ENCODE results near the gene SNX30. TPM values are rescaled to one million over a fixed set of nuclear protein-coding genes. Genes with fewer than 3 reads are reported as not detected.

SNX30 gene
- polyA plus RNA-seq, 1 donor, result 22.4 TPM

- Histone ChIP-seq H3K27me3 (ENCODE audit: control insufficient read depth, insufficient read depth, low read length) (no peaks in the 10 kb centered on the region), H3K4me3 (ENCODE audit: low read length) (no peak overlapping the region), H3K9me3 (ENCODE audit: control insufficient read depth, low read depth, low read length) (no peaks in the 10 kb centered on the region), H3K36me3 (ENCODE audit: control insufficient read depth, insufficient read depth, low read length) (peaks cover 17% of the 10 kb centered on the region), H3K4me1 (ENCODE audit: control insufficient read depth, insufficient read depth, low read length) (no peaks in the 10 kb centered on the region), H3K27ac (ENCODE audit: low read length) (no peak overlapping the region)
- WGBS (ENCODE audit: insufficient coverage, low lambda C conversion rate), result 100% methylated on average over 1 of the region's 1 CpG
- no peak for DNase-seq
Observed at GRCh38 chr9:112880650-112881049, 130.1 kb downstream of the SNX30 start.

- Histone ChIP-seq H3K27ac (ENCODE audit: low read length) (no peak overlapping the region), H3K4me1 (ENCODE audit: control insufficient read depth, insufficient read depth, low read length) (no peaks in the 10 kb centered on the region), H3K36me3 (ENCODE audit: control insufficient read depth, insufficient read depth, low read length) (peaks cover 13% of the 10 kb centered on the region), H3K27me3 (ENCODE audit: control insufficient read depth, insufficient read depth, low read length) (no peaks in the 10 kb centered on the region), H3K9me3 (ENCODE audit: control insufficient read depth, low read depth, low read length) (no peaks in the 10 kb centered on the region), H3K4me3 (ENCODE audit: low read length) (no peak overlapping the region)
- no peak for DNase-seq
- no CpG with 5 or more reads among the region's 7 CpGs for WGBS (ENCODE audit: insufficient coverage, low lambda C conversion rate)
Observed at GRCh38 chr9:112881331-112881730, 130.8 kb downstream of the SNX30 start.

- Histone ChIP-seq H3K4me1 (ENCODE audit: control insufficient read depth, insufficient read depth, low read length) (no peaks in the 10 kb centered on the region), H3K9me3 (ENCODE audit: control insufficient read depth, low read depth, low read length) (no peaks in the 10 kb centered on the region), H3K36me3 (ENCODE audit: control insufficient read depth, insufficient read depth, low read length) (peaks cover 5% of the 10 kb centered on the region), H3K27me3 (ENCODE audit: control insufficient read depth, insufficient read depth, low read length) (peaks cover under 1% of the 10 kb centered on the region), H3K27ac (ENCODE audit: low read length) (no peak overlapping the region), H3K4me3 (ENCODE audit: low read length) (no peak overlapping the region)
- no peak for DNase-seq
- no CpG with 5 or more reads among the region's 6 CpGs for WGBS (ENCODE audit: insufficient coverage, low lambda C conversion rate)
Observed at GRCh38 chr9:112884101-112884500, 133.5 kb downstream of the SNX30 start.

- no peaks in the 10 kb centered on the region for H3K9me3 ChIP-seq (ENCODE audit: control insufficient read depth, low read depth, low read length)
- H3K27ac ChIP-seq (ENCODE audit: low read length), result no peak overlapping the region
- H3K4me3 ChIP-seq (ENCODE audit: low read length), result no peak overlapping the region
- no peaks in the 10 kb centered on the region for H3K4me1 ChIP-seq (ENCODE audit: control insufficient read depth, insufficient read depth, low read length)
- peaks cover 7% of the 10 kb centered on the region for H3K27me3 ChIP-seq (ENCODE audit: control insufficient read depth, insufficient read depth, low read length)
- 100% methylated on average over 1 of the region's 5 CpGs for WGBS (ENCODE audit: insufficient coverage, low lambda C conversion rate)
- DNase-seq, result no peak
- H3K36me3 ChIP-seq (ENCODE audit: control insufficient read depth, insufficient read depth, low read length), result peaks cover 5% of the 10 kb centered on the region
Observed at GRCh38 chr9:112884721-112885120, 134.2 kb downstream of the SNX30 start.

DNA sequence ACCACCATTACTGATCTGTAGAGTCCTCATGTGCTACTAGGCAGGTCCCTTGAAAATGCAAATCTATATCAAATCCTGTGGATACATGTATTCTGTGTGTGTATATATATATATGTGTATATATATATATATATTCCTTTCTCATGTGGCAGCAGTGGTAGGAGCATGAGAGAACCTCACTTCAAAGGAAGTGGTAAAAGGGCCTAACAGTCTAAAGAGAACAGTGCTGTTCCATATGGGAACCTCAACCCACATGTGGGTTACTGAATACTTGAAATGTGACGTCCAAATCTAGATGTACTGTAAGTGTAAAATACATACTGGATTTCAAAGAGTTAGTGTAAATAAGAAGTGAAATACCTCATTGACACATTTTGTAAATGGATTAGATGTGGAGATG, 134.8 kb downstream of the SNX30 start:
- 83% methylated on average over 1 of the region's 1 CpG for WGBS (ENCODE audit: insufficient coverage, low lambda C conversion rate)

GRCh38 chr9:112886351-112886750, 135.8 kb downstream of the SNX30 start:
- no peak for DNase-seq
- no peak overlapping the region for H3K4me3 ChIP-seq (ENCODE audit: low read length)
- no CpG with 5 or more reads among the region's 4 CpGs for WGBS (ENCODE audit: insufficient coverage, low lambda C conversion rate)

More for the DNA sequence above, 134.8 kb downstream of the SNX30 start:
- Histone ChIP-seq H3K27ac (ENCODE audit: low read length) (no peak overlapping the region), H3K4me1 (ENCODE audit: control insufficient read depth, insufficient read depth, low read length) (no peaks in the 10 kb centered on the region), H3K4me3 (ENCODE audit: low read length) (no peak overlapping the region), H3K9me3 (ENCODE audit: control insufficient read depth, low read depth, low read length) (no peaks in the 10 kb centered on the region), H3K27me3 (ENCODE audit: control insufficient read depth, insufficient read depth, low read length) (peaks cover 13% of the 10 kb centered on the region), H3K36me3 (ENCODE audit: control insufficient read depth, insufficient read depth, low read length) (peaks cover 5% of the 10 kb centered on the region)
- no peak for DNase-seq

GRCh38 chr9:112887381-112887780, 136.8 kb downstream of the SNX30 start:
- no peaks in the 10 kb centered on the region for H3K36me3 ChIP-seq (ENCODE audit: control insufficient read depth, insufficient read depth, low read length)
- H3K27ac ChIP-seq (ENCODE audit: low read length), result no peak overlapping the region
- WGBS (ENCODE audit: insufficient coverage, low lambda C conversion rate), result no CpG with 5 or more reads among the region's 5 CpGs
- H3K4me3 ChIP-seq (ENCODE audit: low read length), result no peak overlapping the region
- peaks cover 4% of the 10 kb centered on the region for H3K9me3 ChIP-seq (ENCODE audit: control insufficient read depth, low read depth, low read length)
- DNase-seq, result no peak
- H3K4me1 ChIP-seq (ENCODE audit: control insufficient read depth, insufficient read depth, low read length), result no peaks in the 10 kb centered on the region
- H3K27me3 ChIP-seq (ENCODE audit: control insufficient read depth, insufficient read depth, low read length), result peaks cover 34% of the 10 kb centered on the region

More at GRCh38 chr9:112886351-112886750, 135.8 kb downstream of the SNX30 start:
- H3K36me3 ChIP-seq (ENCODE audit: control insufficient read depth, insufficient read depth, low read length), result peaks cover 3% of the 10 kb centered on the region
- H3K9me3 ChIP-seq (ENCODE audit: control insufficient read depth, low read depth, low read length), result peaks cover 4% of the 10 kb centered on the region
- H3K27ac ChIP-seq (ENCODE audit: low read length), result no peak overlapping the region
- no peaks in the 10 kb centered on the region for H3K4me1 ChIP-seq (ENCODE audit: control insufficient read depth, insufficient read depth, low read length)
- peaks cover 23% of the 10 kb centered on the region for H3K27me3 ChIP-seq (ENCODE audit: control insufficient read depth, insufficient read depth, low read length)

- peak within 1 kb of the TSS; percentile 13 for H3K4me3 ChIP-seq (ENCODE audit: low read length)
- peaks cover 4% of the 10 kb centered on the region for H3K9me3 ChIP-seq (ENCODE audit: control insufficient read depth, low read depth, low read length)
- no peaks in the 10 kb centered on the region for H3K4me1 ChIP-seq (ENCODE audit: control insufficient read depth, insufficient read depth, low read length)
- no CpG with 5 or more reads among the region's 78 CpGs for WGBS (ENCODE audit: insufficient coverage, low lambda C conversion rate)
- H3K36me3 ChIP-seq (ENCODE audit: control insufficient read depth, insufficient read depth, low read length), result no peaks in the 10 kb centered on the region
- peak in 1 of 2 donors; percentile 13 for DNase-seq
- H3K27me3 ChIP-seq (ENCODE audit: control insufficient read depth, insufficient read depth, low read length), result peaks cover 44% of the 10 kb centered on the region
- no peak within 1 kb of the TSS for H3K27ac ChIP-seq (ENCODE audit: low read length)
Observed at GRCh38 chr9:112890106-112891081, 139.8 kb downstream of the SNX30 start, which contains the start of gene SLC46A2. Gene SLC46A2 (minus strand): TSS chr9:112890876. CDS start chr9:112890681, 195 bp downstream.

GRCh38 chr9:112891521-112891920, 141.0 kb downstream of the SNX30 start:
- WGBS (ENCODE audit: insufficient coverage, low lambda C conversion rate), result no CpG with 5 or more reads among the region's 3 CpGs
- peaks cover 4% of the 10 kb centered on the region for H3K9me3 ChIP-seq (ENCODE audit: control insufficient read depth, low read depth, low read length)
- H3K27me3 ChIP-seq (ENCODE audit: control insufficient read depth, insufficient read depth, low read length), result peaks cover 44% of the 10 kb centered on the region
- DNase-seq, result no peak
- no peak overlapping the region for H3K4me3 ChIP-seq (ENCODE audit: low read length)
- no peaks in the 10 kb centered on the region for H3K4me1 ChIP-seq (ENCODE audit: control insufficient read depth, insufficient read depth, low read length)
- no peaks in the 10 kb centered on the region for H3K36me3 ChIP-seq (ENCODE audit: control insufficient read depth, insufficient read depth, low read length)
- no peak overlapping the region for H3K27ac ChIP-seq (ENCODE audit: low read length)

DNA sequence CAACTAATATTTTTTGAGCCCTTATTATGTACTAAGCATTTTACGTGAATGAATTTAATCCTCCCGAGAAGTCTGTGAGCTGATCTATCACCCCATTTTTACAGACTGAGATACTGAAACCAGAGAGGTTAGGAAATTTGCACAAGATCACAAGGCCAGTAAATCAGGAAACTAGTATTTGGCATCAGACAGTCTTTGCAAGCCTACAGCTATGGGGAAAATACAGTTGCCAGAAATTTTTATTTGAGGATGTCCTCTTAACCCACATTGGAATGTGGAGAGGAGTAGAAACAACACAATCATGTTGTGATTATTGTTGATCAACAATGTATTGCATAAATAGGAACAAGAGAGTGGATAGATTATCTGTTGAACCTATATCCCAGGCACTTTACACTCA, 142.4 kb downstream of the SNX30 start:
- DNase-seq, result no peak
- peaks cover 4% of the 10 kb centered on the region for H3K9me3 ChIP-seq (ENCODE audit: control insufficient read depth, low read depth, low read length)
- no peak overlapping the region for H3K4me3 ChIP-seq (ENCODE audit: low read length)
- H3K4me1 ChIP-seq (ENCODE audit: control insufficient read depth, insufficient read depth, low read length), result no peaks in the 10 kb centered on the region
- H3K27me3 ChIP-seq (ENCODE audit: control insufficient read depth, insufficient read depth, low read length), result peaks cover 44% of the 10 kb centered on the region
- H3K27ac ChIP-seq (ENCODE audit: low read length), result no peak overlapping the region
- 92% methylated on average over 2 of the region's 2 CpGs for WGBS (ENCODE audit: insufficient coverage, low lambda C conversion rate)
- H3K36me3 ChIP-seq (ENCODE audit: control insufficient read depth, insufficient read depth, low read length), result no peaks in the 10 kb centered on the region

Measured in large intestine (tissue), 3 donors.